A549 (cell line): ENCODE results near the gene CUX1.
"Not testable (repeated sequence)": the region's sequence is repeated elsewhere in the genome, so short reads cannot be mapped to it uniquely, and the experiment has no call there.

Experiments used
- CTCF ChIP-seq: fragments of >200 bp; sonication (Bioruptor Twin); formaldehyde crosslinking; IDR thresholded peaks from 3 replicates; pipeline ENCODE4 v1.5.1; 2016
- MAZ ChIP-seq: fragments of 150-350 bp; IDR thresholded peaks from 2 replicates; pipeline ENCODE4 v1.6.1; 2014; ENCODE audit warnings: antibody characterized with exemption, low read depth, low read length, borderline replicate concordance
- POLR2A ChIP-seq: IDR thresholded peaks from 2 replicates; pipeline ENCODE4 v1.6.1; 2012; ENCODE audit warnings: mild to moderate bottlenecking, low read length
- POLR2AphosphoS2 ChIP-seq: conservative IDR thresholded peaks from 2 replicates; pipeline ENCODE4 v1.6.1; 2012; ENCODE audit warnings: low read length, improper control_type of control experiment, inconsistent platforms
- USF2 ChIP-seq: fragments of 450-650 bp; IDR thresholded peaks from 2 replicates; pipeline ENCODE4 v1.6.1; 2014; ENCODE audit warnings: antibody characterized with exemption

GRCh38 chr7:101798173-101798572 lies 19.3 kb upstream of the CUX1 start:
- not testable (repeated sequence) for TF ChIP-seq USF2, POLR2A, MAZ, CTCF, POLR2AphosphoS2
